CD4-positive, alpha-beta T cell treated with Interleukin-6 for 4 hours (primary cell): ENCODE data around the gene OLFM1.

ENCODE experiments used
- DNase-seq: peaks from one replicate; pipeline ENCODE4 v3.0.0-alpha.2; 2020; ENCODE audit warnings: mixed read lengths

OLFM1 gene

DNA sequence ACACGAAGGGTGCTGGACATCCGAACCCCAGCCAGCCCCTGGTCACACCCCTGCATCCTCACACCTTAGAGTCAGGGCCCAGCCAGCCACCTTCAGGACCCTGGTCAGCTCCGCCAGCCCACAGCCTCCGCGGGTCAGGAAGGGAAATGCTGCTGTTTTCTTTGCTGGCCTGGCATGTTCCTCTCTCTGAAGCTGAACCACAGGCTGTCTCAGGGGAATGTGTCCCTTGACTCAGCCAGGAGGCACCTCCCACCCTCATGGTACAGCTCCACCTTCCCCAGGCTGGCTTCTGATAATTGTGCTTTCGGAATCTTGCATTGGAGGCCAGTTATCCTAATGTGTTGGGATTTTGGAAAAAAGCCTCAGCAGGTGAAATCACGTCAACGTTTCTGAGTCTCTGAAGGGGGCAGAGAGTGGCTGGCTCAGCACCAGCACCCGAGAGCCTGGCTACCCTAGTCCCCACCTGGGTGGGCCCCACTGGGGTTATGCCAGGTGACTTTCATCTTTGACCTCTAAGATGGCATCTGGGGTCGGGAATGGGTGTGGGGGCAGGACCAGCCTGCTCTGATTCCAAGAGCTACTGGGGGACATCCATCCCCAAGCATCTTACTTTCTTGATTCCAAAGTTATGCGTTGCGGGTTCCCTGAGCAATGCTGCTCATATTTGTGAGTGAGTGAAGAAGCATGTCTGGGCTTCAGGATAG lies 9.8 kb upstream of the OLFM1 start:
- no peak for DNase-seq

DNA sequence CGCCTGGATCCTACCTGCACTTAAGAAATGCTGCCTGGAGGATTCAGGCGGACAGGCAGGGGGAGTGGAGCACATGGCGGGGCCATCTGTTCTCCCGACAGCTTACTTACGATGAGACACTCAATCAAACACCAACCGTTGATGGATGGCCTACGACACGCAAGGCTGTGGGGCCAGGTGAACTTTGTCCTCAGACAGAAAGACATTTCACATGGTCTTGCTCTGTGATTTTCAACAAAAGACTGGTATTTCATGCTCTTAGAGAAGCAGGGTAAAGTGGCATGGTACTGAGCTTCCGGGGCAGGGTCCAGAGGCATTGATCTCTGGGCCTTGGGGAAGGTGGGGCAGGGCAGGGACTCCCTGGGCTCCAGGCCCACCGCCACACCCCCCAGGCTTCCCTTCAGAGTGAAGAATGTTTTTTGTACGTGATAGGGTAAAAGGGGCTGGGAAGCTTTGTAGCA lies 9.1 kb upstream of the OLFM1 start:
- DNase-seq: no peak

DNA sequence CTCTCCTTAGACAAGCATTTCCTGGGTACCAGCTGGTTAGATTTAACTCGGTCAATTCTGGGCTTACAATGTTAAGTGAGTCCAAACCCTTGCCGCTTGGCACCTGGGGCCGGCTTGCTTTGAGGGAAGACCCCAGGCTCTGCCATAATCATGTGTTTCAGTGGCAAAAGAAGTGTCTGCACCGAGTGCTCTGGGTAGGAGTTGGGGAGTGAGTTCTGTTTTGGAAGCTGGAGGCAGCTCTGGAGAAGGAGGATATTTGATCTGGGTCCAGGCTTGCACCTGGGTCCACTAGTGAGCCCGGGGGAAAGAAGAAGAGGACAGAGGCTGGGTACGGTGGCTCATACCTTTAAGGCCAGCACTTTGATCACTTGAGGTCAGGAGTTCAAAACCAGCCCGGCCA lies 8.4 kb upstream of the OLFM1 start:
- DNase-seq: no peak

DNA sequence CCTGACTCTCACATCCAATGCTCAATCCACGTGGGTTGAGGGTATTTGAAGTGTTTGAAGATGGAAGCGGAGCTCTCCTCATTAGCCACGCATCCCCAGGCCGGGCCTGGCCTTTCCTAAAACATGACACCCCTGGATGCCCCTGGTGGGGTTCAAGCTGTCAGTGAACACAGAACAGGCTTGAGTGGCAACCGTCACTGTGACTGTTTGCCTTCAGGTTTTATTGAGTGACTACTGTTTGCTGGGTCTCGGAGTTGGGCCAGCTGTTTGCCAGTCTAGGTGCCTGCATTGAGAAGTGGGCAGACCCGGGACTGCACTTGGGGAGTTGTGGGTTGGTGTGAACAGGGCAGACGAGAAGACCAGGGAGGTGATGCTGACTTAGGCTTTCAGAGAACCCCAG lies 7.8 kb upstream of the OLFM1 start:
- no peak for DNase-seq

DNA sequence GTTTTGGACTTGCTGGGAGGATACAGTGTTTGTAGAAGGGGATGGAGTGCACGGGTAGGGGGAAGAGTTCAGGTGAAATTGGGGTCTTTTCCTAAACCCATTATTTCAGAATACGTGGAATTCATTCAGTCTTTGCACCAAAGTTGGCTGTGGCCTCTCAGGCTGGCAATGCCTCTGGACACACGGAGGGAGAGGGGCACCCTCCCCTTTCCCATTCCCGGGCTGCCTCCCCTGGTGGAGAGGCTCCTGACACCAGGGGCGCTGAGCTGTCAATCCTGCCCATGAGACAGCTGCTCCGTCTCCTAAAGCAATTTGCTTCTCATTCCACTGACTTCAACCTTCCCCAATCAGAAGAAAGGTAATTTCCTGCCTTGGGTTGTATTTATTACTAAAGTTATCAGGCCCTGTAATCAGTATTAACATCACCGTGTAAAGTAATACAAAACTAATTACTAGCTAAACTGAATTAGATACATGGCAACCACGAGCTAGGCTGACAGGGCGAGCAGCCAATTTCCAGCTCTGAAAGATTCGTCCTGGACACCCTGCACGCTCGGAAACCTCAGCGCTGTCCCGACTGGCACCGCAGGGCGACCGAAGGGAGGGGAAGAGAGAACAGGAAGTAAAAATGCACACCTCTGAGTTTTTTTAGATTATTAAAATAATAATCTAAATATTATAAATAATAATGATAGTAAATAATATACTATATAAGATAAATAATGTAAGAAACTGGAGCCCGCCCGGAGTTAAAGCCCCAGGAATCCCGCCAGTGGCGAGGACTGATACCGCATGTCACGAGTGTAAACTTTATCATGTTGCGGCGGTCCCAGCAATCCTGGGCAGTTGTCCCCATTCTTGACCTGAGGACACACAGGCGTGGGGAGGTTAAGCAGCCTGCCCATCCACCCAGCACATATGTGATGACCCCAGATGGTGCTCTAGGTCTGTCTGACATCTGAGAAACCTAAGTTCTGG lies 6.9 kb upstream of the OLFM1 start:
- no peak for DNase-seq

DNA sequence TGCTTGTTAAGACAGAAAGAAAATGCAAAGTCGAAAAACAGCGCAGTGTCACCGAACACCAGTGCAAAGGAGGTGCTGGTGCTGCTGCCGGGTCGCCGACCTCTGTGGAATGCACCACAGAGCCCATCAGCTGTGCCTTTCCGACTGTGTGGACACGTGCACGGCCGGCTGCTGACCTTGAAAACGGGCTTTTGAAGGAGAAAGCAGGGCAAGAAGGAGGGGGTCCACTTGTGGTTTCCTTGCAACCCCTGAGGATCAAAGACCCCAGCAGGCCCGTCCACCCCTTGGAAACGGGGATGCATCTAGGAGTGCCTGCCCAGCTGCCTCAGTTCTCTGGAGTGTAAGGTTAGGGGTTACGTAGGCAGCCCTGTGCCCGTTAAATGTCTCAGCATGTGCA lies 6.2 kb upstream of the OLFM1 start:
- DNase-seq: no peak

DNA sequence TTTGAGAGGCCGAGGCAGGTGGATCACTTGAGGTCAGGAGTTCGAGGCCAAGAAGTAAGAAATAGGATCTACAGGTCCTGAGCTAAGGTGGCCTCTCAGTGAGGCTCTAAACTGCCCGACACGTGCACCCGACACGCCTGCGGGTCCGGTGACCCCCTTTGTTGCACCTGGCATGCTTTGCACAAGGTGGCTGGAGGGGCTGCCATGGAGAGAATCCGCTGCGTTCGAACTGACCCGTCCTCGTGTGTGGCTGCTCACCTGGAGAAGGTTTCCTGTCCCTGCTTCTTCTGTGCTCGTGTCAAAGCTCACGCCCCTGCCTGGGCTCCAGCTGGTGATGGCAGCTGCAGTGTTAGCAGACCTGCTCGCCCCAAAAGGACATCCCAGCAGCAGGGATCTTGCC lies 5.7 kb upstream of the OLFM1 start:
- DNase-seq: no peak

DNA sequence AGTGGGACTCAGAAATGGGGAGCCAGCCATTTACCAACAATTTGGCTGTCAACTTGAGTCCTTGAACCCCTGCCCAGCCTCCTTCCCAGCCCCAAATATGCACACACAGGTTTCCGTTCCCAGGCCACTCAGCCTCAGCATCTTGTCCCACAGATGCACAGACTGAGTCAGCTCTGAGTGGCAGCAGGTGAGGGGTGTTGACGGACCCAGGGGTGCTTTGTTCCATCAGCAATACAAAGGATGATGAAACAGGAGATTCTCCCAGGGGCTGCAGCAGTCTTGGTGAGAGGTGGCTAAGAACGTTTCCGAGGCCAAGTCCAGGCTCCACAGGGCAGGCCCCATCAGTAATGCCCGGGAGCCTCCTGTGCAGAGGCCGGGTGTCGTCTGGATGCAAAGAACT lies 4.9 kb upstream of the OLFM1 start:
- no peak for DNase-seq

DNA sequence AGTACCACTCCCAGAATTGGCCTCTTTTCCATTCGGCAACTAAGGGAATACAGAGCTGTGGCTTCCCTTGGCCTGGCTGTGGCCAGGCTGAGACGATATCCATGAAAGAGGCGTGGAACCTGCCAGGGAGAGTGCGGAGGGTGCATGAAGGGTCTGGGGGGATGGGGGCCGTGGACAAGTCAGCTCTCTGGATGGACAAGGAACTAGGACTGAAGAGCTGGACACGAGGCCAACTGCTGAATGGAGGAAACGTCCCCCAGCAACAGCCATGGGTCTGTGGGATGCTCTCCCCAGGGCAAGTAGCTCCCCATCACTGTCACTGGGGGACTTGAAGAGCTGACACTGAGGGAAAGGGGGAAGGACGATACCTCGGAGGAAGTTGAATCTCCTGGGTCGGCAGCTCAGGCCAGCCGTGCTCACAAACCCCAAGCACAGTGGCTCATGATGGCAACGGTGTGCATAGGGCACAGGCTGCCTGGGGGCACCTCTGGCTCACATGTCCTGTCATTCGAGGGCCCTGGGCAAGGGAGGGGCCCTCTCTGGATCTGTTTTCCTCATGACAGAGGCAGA lies 4.1 kb upstream of the OLFM1 start:
- DNase-seq: no peak

DNA sequence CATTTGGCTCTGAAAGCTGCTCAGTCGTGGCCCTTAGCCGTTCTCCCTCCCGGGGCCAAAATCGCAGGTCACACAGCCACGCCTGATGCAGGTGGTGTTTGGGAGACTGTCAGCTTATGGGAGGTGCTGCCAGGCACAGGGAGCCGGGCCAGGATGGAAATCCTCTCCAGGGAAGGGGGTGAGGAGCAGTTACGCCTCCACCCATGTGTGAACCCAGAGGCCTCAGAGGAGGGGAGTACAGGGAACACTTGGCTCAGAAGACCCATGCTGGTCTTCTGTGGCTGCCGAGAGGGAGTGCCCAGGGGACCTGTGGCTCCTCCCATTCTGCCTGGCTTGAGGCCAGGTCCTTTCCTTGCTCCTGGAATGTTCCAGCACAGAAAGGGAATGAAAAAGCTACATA lies 3.6 kb upstream of the OLFM1 start:
- DNase-seq: no peak

DNA sequence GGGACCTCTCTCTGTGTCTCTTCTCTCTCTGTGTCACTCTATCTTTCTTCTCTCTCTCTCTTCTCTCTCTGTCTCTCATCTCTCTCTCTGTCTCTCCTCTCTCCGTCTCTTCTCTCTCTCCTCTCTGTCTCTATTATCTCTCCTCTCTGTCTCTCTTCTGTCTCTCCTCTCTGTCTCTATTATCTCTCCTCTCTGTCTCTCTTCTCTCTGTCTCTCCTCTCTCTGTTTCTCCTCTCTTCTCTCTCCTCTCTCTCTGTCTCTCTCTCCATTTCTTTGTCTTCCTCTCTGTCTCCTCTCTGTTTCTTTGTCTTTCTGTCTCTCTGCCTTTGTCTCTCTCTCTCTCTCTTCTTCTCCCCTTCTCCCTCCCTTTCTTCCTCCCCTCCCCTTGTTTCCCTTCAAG lies 3.2 kb upstream of the OLFM1 start:
- no peak for DNase-seq

DNA sequence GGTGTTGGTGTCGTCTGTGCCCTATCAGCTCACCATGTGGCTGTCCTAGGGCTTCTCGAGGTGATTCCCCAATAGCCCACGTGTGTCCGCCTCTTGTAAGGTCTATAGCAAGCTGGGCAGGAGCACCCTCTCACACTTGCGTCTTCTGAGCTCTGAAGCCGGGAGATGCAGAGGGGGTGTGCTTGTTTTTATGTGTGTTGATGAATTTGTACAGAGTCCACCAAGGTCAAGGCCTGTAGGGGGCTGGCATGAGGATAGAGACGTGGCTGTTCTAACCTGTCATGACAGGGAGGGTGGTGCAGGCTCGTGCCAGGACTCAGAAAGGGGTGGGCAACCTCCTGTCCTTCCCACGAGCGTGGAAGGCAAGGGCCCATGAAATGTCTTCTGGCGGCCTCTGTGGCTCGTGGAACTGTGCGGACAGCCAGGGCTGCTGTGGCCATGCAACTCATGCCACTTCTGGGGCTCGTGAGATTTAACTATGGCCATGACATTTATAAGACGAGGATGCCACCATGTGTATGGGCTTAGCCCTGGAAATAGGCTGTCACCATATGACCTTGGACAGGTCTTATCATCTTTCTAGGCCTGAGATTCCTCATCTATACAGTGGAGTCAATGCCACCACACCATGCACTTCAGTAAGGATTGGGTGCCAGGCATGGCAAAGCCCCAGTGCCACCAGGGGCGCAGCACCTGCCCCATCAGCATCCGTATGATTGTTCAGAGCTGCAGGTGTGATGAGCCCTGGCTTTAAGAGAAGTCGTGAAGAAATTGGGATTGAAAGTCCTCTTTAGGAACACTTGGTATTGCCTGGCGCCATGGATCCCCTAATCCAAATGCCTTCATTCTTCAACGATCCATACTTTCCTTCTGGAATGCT lies 2.3 kb upstream of the OLFM1 start:
- DNase-seq: no peak

DNA sequence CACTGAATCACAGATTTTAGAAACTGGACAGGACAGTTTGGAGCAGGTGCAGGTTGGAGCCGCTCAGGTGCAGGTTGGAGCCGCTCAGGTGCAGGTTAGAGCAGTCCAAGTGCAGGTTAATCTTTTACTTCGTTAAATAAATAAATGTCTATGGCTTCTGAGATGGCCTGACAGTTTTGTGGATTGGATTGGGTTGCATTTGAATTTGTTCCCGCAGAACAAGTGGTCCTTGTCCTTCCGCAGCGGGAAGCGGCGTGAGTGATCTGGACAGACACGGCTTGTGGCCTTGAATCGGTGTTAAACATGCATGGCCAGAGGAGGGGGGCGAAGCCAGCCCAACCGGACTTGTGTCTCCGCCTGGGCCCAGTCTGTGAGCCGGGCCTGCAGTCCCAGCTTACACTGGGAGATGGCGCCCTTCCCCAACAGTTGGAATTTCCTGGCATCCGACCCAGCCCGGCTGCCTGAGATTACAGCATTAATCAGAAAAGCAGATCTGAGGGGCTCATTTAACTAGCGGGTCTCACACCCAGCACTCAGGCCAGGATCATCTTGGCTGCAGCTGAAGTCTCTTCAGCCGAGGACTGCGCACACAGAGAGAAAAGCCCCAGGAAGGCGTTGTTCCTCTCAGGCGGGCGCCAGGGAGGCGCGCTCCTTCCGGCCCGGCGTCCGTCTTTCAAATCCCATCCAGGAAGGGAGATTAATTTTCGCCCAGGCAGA lies 1.5 kb upstream of the OLFM1 start:
- no peak for DNase-seq

DNA sequence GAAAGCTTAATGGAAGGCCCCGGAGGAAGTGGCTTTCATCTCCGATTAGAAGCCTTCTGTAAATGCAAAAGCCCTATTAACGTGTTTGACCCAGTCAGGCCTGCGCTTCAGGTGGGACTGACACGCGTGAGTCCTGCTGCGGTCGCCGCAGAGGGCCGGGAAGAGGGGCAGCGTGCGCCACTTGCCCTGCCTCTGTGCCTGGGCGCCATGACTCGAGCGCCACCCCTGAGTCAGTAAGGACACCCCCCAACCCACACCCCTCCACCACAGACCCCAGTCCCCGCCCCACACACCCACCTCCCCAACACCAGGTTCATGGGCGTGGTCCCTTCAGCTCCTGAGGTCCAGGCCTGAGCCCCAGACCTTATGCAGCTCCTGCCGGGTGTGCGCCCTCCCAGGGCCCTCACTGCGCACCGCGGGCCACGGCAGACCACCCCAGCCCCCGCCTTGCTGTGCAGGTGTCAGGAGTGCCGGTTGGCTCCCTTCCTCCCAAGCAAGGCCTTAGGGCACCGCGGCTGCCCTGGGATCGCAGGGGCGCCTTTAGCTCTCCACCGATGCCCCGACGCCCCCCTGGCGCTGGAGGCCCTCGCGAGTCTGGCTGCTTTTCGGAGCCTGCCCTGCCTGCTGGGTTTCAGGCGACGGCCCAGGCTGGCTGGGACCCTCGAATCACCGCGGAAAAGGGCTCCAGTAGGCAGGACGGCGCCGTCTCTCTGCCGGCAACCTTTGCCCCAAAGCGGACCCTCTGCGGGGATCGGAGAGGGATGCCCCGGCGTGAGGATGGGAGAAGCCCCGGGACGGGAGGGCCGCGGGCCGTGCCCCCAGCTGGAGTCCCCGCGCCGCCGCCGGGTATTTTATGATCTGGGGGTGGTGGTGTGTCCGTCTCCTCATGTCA lies 625 bp upstream of the OLFM1 start:
- no peak for DNase-seq

DNA sequence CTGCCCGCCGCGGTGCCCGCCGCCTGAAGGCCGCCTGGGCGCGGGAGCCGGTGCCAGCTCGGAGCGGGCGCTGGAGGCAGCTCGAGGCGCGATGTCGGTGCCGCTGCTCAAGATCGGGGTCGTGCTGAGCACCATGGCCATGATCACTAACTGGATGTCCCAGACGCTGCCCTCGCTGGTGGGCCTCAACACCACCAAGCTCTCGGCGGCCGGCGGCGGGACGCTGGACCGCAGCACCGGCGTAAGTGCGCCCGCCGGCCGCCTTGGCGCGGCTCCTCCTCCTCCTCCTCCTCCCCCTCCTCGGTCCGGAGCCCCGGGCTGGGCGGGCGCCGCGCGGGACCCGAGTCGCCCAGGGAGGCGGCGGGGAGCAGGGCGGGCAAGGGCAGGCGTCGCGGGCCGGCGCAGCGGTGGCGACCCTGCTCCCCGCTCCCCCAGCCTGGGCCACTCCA lies 455 bp downstream of the OLFM1 start:
- DNase-seq: no peak

DNA sequence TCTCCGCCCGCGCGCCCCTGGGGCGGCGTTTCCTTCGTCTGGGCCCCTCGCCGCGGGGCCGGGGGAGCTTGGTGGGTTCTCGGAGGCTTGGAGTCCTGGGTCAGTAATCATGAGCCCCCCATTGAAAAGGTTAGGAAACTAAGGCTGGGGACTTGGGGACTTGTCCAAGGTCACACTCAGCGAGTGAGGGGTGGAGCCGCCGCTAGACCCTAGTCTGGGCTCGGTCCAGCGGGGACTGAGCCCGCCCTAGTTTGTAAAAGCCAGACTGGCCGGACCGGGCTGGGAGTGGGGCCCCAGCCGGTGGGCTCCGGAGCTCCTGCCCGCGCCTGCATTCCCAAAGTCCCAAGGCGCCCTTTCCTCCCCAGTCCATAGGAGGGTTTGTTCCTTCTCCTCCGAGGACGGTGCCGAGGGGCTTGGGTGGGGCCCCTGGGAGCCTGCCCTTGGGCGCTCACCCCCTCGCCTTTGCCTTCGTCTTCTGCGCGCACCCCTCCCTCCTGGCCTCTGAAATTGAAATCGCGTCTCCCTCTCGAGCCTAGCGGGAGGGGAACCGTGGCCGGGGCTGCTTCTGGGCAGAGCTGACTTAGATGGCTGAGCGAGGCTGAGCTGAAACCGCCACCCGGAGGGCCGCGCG lies 995 bp downstream of the OLFM1 start:
- DNase-seq: no peak

DNA sequence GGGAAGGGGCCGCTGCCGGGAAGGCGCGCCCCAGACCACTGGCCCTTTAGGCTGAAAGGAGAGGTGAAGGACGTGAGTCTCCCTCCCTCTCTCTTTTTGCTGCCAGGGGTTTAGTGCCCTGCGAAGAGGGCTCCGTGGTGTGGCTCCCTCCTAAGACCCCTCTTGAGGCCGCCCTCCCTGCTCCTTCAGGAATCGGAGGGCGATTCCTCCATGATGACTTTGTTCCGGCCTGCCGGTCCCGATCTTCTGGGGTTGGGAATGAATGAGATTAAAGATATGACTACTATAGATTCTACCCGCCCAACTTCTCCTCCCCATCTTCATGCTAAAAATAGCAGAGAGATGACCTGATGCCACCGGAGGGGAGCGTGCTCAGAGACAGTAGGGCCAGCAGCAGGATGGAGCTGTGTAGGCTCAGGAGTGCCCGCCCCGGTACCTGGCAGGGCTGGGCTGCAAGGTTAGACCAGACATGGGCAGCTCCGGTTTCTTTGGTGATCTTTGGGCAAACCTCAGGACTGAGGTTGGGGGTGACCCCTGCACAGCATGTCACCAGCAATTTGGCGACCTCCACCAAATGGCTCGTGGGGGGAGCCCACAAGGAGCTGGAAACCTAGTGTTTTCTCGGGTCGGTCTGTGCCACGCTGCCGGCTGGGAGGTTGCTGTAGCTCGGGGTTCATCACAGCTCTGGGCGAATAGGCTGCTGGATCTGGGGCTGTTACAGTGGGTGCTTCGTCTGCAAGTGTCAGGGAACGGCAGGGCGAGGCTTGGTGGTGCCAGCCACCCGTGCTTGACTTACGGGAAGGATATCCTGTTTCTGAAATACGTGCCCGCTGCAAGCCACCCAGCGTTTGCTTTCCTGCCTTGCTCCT lies 1.7 kb downstream of the OLFM1 start:
- no peak for DNase-seq

DNA sequence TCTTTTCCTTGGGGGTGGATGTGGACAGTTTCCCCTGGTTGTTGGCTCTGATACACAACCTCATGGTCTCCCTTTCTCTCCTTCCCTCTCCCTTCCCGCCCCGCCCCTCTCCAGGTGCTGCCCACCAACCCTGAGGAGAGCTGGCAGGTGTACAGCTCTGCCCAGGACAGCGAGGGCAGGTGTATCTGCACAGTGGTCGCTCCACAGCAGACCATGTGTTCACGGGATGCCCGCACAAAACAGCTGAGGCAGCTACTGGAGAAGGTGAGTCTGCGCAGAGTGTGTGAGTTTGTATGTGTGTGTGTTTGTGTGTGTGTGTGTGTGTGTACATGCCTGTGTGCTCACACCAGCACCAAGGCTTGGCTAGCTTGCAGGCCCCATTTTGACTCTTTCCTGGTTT lies 2.6 kb downstream of the OLFM1 start:
- no peak for DNase-seq

DNA sequence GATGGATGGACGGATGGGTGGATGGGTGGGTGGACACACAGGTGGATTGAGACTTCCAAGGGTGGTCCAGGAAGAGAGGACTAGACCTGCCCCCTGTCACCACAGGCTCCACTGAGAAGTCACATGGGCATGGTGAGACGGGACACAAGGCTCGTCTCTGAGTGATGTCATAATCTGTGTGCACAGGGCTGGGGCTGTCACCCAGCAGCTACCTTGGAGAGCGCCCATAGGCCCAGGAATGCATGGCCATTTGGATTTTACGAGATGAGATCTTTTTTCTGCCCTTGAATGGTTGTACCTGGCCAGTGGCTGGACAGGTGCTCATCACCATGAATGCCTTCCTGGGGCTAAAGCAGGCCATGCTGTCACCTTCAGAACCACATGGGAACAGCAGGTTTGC lies 3.1 kb downstream of the OLFM1 start:
- no peak for DNase-seq
